Jurkat, Clone E6-1 (cell line): ENCODE data around the gene GPR87.

Source experiments
- DNase-seq: peaks from one replicate; pipeline ENCODE4 v3.0.0-alpha.2; 2011; ENCODE audit warnings: low read depth, low spot score
- H3K4me3 ChIP-seq: 2 replicates; pipeline ENCODE4 v1.5.1; 2011; ENCODE audit warnings: mild to moderate bottlenecking, low read length, control low read depth, moderate library complexity

GPR87 gene

GRCh38 chr3:151259664-151260063, 57.0 kb downstream of the GPR87 start:
- no peak overlapping the region for H3K4me3 ChIP-seq
- DNase-seq = no peak

GRCh38 chr3:151256749-151257148, 59.9 kb downstream of the GPR87 start:
- H3K4me3 ChIP-seq = no peak overlapping the region
- no peak for DNase-seq

GRCh38 chr3:151248772-151249337, 67.8 kb downstream of the GPR87 start:
- H3K4me3 ChIP-seq = no peak overlapping the region
- DNase-seq = no peak
